Choroid plexus epithelial cell (primary cell): ENCODE measurements around the gene CRYAB.

Source experiments
- DNase-seq: peaks from one replicate; pipeline ENCODE4 v3.0.0-alpha.2; 2010; ENCODE audit warnings: low read depth
- H3K4me3 ChIP-seq: 2 replicates; pipeline ENCODE4 v1.5.1; 2011; ENCODE audit warnings: low read depth, mild to moderate bottlenecking, control low read depth, low read length, moderate library complexity
- TF ChIP-seq, protein P1 (sequence below): conservative IDR thresholded peaks from 2 replicates; pipeline ENCODE4 v1.5.1; 2011; ENCODE audit warnings: low read depth, mild to moderate bottlenecking, control low read depth, inconsistent platforms, low read length, moderate library complexity

The CRYAB gene

DNA sequence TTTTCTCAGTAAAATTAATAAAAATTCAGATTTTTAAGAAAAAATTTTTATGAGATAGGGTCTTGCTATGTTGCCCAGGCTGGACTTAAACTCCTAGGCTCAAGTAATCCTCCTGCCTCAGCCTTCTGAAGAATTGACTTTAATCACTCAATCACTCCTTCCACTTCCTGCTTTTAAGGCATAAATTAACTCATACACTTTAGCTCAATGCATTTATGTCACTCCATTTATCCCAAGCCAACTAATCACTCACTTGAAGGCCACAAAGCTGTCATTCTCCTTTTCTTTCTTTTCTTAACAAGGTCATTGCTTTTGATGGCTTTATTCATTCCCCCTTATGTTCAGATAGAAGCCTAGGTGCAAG is 41.1 kb downstream of the CRYAB start:
- TF ChIP-seq, protein P1, sequence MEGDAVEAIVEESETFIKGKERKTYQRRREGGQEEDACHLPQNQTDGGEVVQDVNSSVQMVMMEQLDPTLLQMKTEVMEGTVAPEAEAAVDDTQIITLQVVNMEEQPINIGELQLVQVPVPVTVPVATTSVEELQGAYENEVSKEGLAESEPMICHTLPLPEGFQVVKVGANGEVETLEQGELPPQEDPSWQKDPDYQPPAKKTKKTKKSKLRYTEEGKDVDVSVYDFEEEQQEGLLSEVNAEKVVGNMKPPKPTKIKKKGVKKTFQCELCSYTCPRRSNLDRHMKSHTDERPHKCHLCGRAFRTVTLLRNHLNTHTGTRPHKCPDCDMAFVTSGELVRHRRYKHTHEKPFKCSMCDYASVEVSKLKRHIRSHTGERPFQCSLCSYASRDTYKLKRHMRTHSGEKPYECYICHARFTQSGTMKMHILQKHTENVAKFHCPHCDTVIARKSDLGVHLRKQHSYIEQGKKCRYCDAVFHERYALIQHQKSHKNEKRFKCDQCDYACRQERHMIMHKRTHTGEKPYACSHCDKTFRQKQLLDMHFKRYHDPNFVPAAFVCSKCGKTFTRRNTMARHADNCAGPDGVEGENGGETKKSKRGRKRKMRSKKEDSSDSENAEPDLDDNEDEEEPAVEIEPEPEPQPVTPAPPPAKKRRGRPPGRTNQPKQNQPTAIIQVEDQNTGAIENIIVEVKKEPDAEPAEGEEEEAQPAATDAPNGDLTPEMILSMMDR, result no peak
- DNase-seq, result no peak
- H3K4me3 ChIP-seq, result peak overlapping the region; percentile 86

DNA sequence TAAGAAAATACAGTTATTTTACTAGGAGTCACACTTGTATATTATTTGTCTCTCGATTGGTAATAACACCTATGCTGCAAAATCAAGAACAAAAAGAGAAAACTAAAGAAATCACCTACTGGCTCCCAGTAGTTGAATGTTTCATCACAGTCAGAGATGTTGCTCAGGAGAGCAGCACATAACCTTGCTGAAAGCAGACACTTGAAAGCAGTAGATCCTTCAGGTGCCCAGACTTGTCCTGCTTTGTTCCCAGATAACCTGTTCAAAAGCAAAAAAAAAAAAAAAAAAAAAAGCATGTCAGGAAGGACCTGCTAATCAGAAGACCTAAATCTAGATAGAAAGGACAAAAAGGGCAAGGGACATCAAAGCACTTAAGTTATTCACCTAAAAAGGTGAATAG is 41.5 kb downstream of the CRYAB start:
- H3K4me3 ChIP-seq, result no peak overlapping the region
- no peak for DNase-seq
- TF ChIP-seq, protein P1, result no peak

DNA sequence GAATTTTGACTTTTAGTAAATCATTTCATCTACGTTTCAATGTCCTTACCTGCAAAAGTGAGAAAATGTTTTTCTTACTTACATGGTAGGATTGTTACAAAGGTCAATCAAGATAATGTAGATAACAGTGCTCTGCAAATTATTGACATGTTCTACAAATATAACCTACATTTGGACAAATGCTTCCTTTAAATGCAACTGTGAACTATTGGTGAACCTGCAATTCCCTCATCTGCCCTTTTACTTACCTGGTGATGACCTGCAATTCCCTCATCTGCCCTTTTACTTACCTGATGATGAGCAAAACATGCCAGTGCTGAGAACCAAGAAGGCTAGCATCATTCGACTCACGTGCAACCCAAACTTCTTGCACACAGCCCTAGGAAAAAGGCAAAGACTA is 51.3 kb downstream of the CRYAB start:
- DNase-seq, result no peak
- no peak overlapping the region for H3K4me3 ChIP-seq
- TF ChIP-seq, protein P1, result no peak
